Ishikawa (cell line): ENCODE measurements around the gene FGF14.

Experiments used
- CEBPB ChIP-seq: IDR thresholded peaks from 2 replicates; pipeline ENCODE4 v1.6.1; 2012
- FOXM1 ChIP-seq: IDR thresholded peaks from 2 replicates; pipeline ENCODE4 v1.6.1; 2012; ENCODE audit warnings: low read depth, borderline replicate concordance
- TF ChIP-seq, protein P1 (sequence below): IDR thresholded peaks from 2 replicates; pipeline ENCODE4 v1.6.1; 2012

GRCh38 chr13:101930331-101930730 is 471.5 kb downstream of the FGF14 start:
- no peak for TF ChIP-seq FOXM1
- TF ChIP-seq, protein P1, sequence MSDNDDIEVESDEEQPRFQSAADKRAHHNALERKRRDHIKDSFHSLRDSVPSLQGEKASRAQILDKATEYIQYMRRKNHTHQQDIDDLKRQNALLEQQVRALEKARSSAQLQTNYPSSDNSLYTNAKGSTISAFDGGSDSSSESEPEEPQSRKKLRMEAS, result no peak
- TF ChIP-seq CEBPB, result no peak
